ENCODE data around the gene CPLANE1.
"Not testable (repeated sequence)": the region's sequence is repeated elsewhere in the genome, so short reads cannot be mapped to it uniquely, and the experiment has no call there.

Gene CPLANE1

DNA sequence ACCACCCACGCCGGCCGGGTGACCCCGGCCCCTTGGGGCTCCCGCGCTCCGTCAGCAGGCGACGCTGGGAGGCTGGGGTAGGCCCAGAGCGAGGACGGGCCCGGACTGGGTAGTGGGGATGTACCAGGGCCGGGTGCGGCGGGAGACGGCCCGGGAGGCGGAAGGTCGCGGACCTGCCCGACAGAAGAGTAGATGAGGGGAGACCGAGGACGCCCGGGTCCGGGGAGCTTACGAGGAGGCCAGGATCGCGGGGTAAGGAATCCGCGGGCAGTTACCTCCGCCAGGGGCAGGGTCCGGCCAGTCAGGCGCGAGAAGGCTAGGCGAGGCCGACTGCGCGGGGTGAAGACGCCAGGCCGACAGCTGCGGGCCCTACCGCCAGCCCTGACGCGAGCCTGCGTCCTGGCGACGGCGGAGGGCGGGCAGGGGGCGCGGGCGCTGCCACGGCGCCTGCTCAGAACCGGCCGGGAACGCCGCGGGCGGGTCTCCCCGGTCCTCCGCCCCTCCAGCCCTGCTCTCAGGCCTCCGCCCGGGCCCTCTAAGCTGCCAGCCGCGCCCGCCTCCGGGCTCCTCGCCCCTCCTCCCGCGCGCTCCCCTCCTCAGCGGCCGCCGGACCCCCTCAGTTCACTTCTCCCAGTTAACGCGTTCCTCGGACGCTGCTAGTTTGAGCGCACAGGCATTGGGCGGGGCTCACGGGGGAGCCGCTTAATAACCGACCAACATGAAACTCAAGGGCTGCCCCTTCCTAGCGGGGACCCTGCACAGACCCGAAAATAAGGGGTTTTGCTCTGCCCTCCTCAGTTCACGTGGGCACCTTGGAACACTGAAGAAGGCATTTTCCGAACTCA, at the start of gene CPLANE1:
CPLANE1 (minus strand) TSS at position 407 of the 845 bp plus-strand sequence. CDS start 1,678 bp downstream, outside the sequence.
- DNase-seq, result peak; percentile 80

DNA sequence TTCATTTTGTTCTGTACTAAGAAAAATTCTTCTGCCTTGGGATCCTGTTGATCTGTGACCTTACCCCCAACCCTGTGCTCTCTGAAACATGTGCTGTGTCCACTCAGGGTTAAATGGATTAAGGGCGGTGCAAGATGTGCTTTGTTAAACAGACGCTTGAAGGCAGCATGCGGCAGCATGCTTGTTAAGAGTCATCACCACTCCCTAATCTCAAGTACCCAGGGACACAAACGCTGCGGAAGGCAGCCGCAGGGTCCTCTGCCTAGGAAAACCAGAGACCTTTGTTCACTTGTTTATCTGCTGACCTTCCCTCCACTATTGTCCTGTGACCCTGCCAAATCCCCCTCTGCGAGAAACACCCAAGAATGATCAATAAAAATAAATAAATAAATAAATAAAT, 47.1 kb upstream of the CPLANE1 start:
- DNase-seq, result not testable (repeated sequence)

DNA sequence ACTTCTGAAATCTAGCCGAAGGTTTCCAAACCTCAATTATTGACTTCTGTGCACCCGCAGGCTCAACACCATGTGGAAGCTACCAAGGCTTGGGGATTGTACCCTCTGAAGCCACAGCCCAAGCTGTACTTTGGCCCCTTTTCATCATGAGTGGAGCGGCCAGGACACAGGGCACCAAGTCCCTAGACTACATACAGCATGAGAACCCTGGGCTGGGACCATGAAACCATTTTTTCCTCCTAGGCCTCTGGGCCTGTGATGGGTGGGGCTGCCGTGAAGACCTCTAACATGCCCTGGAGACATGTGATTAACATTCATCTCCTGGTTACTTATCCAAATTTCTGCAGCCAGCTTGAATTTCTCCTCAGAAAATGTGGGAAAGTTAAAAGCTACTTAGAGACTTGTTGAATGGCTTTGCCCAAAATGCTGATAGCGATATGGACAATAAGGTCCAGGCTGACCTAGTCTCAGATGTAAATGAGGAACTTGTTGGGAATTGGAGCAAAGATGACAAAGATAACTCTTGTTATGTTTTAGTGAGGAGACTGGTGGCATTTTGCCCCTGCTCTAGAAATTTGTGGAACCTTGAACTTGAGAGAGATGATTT, 34.1 kb upstream of the CPLANE1 start:
- DNase-seq, result peak; percentile 2

DNA sequence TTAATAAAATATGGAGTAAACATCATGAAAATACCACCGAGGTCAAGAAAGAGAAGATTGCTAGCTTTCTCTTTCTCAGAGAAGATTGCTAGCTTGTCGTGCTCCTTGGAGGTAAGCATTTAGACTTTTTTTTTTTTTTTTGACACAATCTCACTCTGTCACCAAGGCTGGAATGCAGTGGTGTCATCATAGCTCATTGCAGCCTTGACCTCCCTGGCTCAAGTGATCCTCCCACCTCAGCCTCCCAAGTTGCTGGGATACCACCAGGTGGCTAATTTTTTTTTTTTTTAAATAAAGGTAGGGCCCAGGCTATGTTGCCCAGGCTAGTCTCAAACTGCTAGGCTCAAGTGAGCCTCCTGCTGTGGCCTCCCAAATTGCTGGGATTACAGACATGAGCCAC, 26.3 kb upstream of the CPLANE1 start:
- no peak for DNase-seq

DNA sequence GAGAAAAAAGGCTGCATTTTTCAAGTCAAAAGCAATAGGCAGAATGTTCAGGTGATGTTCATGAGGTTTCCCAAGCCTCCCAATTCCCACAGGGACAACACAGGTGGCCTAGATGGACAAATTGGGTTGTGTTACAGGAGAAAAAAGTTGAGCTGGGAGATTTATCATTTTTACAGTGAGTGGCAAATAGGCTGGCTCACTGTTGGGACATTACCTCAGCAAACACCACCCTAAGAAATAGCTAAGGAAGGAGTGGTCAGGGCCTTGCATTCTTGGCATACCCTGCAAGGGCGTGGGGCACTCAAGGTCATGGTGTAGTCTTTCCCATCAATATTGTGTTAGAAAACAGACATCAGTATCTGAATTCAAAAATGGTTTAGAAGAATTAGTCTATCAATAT, 23.3 kb upstream of the CPLANE1 start:
- no peak for DNase-seq

DNA sequence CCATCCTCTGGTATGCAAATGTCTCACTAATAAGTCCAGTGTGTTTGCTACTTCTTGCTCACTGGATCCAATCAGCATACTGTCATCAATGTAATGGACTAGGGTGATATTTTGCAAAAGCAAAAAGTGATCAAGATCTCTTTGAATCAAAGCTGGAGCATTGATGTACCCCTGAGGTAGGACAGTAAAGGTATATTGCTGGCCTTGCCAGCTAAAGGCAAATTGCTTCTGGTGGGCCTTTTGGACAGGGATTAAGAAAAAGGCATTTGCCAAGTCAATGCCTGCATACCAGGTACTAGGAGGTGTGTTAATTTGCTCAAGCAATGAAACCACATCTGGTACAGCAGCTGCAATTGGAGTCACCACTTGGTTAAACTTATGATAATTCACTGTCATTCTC, 18.9 kb upstream of the CPLANE1 start:
- DNase-seq, result not testable (repeated sequence)

DNA sequence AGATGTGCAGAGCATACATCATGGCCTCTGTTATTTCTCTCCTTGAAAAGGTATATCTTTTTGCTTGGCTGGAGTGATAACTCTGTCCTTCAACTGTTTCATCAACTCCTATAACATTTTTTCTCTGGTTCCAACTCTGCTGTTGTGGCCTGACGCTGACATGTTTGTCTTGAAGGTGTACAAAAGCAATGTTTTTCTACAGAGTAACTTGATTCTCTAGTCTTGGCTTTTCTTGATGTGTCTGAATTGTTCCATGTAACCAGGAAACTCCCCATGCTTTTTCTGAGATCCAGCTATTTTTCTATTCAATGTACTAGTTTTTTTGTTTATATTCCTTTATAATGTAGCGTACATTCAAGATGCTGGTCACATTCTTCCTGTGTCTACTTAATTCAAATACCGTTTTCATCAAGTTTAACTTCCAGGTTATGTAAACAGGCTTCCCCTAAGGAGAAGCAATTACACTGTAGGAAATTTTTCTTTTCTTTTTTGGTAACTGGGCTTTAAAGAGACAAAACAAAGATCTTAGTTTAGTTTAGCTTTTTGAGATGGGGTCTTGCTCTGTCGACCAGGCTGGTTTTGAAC, 6.7 kb upstream of the CPLANE1 start:
- DNase-seq, result no peak

DNA sequence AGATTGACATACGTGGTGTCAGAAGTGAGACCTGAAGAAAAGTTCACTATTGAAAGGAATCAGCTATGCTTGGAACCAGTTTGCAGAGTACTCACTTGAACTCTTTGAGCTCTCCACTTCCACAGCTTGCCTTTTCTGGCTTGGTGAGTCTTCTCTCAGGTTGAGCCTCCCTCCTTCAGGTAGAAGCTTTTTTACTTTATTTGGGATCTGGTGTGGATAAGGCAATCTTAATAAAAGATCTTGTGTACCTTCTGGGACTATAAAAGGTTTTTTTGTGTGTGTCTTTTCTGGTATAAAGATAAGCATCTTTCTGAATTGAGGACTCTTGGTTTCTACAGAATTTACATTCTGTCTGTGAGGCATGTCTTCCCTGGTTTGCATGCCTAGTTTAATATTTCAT, 5.4 kb upstream of the CPLANE1 start:
- DNase-seq, result no peak

DNA sequence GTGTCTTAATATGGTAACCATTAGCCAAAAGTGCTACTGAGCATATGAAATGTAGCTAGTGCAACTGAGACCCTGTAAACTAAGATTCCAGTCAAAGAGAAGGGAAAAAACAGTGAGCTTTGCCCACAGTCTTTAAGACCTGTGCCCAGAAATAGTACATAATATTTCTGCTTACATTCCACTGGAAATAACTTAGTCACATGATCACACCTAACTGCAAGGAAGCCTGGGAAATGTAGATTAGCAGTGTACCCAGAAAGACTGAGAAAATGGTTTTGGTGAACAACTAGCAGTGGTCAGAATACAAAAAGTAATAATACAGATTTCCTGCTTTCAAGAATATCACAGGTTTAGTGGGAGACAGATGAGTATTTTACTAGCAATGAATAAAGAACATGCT, 2.5 kb upstream of the CPLANE1 start:
- DNase-seq, result no peak

DNA sequence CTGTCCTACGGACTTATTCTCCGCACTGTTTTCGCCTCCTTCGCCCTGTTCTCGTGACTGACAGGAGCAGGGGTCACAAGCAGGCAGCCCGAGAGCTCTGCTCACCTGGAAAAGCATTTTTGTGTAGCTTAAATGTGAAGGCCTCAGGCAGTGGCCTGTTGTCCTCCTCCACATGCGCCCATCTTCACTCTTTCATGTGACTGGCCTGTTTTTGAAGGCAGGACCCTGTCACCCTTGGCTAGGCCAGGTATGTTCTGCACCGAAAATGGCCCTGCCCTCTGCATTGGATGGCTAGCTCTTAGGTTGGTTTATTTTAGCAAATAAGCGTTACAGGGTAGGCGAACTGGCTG, 614 bp upstream of the CPLANE1 start:
- DNase-seq, result peak; percentile 37

DNA sequence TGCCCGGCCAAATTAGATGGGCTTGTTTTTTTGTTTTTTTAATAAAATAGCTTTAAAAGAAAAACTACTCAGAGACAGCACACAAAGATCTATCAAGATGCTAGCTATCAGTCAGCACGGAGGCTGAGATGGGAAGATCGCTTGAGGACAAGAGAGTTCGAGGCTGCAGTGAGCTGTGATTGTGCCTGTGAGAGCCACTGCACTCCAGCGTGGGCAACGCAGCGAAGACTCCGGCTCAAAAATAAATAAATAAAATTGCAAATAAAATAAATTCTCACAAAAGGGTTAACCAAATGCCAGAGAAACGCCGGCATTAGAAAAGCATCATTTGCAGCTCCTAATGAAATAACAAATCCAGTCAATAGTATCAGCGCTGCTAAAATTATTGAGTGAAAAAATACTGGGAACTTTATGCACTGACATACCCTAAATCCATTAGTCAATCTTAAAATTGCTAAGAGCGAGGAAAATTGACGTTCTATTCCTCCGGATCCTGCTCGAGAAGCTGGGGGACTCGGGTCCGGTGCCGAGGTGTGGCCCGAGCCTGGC, 681 bp downstream of the CPLANE1 start:
- peak; percentile 35 for DNase-seq

DNA sequence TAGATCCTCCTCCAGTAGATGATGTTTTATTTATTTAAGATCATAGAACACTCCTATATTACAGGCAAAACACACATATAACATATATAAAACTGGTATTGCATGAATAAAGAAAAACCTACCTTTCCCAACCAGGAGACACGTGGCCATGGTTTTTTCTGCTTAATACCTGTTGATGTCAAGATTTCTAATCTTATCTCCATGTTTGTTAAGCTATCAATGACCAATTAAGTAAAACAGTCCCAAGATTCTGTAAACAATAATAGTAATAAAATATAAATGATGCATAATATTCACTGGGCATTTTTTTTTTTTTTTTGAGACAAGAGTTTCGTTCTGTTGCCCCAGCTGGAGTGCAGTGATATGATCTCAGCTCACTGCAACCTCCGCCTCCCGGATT, 1.7 kb downstream of the CPLANE1 start:
- DNase-seq, result no peak

DNA sequence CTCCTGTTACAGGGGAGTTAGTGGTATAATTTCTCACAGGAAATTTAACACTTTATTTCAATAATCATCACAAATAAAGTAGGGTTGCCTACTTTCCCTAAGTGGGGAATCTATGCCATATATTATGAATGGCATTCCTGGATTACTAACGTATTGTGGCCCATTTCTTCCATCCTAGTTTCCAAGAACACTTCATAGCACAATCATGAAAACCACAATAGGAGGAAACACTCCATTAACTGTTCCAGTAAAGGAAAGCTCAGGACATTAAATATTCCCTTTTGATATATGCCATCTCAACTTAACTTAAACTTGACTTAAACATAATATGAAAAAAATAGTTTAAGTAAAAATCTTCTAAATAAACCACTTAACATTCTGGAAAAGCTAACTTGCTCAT, 2.1 kb downstream of the CPLANE1 start:
- DNase-seq, result no peak

DNA sequence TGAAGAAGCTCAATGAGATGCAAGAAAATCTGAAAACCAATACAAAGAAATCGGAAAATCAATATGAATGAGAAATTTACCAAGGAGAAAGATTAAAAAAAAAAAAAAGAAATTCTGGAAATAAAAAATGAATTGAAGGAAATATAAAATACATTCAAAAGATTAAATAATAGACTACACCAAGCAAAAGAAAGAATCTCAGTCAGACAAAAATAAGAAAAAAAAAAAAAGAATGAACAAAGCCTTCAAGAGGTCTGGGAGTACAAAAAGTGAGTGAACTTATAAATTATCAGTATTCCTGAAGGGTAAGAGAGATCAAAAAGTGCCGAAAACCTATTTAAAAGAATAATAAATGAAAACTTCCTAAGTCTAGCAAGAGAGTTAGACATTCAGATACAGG, 14.9 kb downstream of the CPLANE1 start:
- DNase-seq, result no peak

DNA sequence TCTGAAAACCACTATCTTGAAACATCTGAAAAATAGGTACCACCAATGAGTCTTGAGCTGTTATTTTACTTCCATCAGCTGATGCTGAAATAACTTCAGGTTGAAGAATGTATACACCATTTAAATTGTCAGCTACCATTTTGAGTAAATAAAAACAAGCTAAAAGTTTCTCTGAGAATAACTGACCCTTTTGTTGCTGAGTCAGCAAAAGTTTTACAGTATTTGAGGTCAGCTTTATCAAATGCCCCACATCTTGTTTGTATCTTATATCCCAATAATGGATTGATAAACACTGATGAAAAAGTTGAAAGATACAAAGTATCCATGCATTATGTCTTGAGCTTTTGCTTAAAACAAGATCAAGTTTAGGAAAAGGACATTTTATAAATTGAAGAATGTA, 22.8 kb downstream of the CPLANE1 start:
- DNase-seq, result no peak

DNA sequence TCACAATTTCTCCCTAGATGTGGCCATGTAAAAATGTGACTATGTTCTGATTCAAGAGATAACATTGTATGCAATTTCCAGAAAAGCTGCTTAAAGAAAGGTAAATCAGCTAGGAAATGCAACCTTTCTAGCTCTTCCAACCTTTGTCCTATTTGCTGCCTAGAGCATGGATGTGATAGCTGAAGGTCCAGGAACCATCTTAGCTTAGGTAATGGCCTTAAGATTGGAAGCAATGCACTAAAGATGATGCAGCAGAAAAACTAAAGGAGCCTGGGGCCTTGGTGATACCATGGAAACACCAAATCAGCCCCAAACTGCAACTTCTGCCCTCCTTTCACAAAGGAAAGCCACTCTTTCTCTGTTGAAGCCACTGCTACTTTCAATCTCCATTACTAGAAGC, 27.0 kb downstream of the CPLANE1 start:
- DNase-seq, result no peak

DNA sequence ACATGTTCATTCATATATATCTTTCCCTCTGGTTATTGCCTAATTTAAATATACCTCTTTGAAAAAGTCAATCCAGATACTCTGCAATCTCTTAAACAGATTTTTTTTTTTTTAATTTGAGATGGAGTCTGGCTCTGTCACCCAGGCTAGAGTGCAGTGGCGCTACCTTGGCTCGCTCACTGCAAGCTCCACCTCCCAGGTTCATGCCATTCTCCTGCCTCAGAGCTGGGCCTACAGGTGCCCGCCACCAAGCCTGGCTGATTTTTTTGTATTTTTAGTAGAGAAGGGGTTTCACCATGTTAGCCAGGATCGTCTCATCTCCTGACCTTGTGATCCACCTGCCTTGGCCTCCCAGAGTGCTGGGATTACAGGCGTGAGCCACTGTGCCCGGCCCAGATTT, 28.8 kb downstream of the CPLANE1 start:
- DNase-seq, result not testable (repeated sequence)

DNA sequence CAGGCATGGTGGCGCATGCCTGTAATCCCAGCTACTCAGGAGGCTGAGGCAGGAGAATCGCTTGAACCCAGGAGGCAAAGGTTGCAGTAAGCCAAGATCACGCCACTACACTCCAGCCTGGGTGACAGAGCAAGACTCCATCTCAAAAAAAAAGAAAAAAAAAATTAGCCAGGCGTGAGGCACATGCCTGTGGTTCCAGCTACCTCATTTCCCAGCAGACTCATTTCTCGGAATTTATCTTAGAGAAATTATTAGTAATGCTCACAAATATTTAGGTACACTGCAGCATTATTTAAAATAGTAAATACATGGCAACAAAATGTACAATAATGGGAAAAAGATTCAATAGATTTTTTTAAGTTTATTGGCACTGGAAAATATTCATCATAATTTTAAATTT, 29.8 kb downstream of the CPLANE1 start:
- not testable (repeated sequence) for DNase-seq

DNA sequence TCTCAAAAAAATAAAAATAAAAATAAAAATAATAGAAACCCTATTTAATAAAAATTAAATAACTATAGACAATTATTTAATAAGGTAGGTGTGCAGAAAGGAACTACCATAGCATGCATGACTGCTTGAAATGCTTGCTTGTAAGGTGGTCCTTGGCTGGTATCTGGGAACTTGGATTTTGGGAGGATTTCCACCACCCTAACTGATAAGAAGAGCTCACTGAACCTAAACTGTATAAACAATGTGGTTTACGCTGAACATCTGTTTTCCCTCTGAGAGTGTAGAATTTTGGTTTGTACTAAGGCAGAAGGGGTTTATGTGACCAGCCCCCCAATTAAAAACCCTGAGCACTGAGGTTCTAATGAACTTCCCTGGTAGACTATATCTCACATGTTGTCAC, 31.2 kb downstream of the CPLANE1 start:
- DNase-seq, result no peak

DNA sequence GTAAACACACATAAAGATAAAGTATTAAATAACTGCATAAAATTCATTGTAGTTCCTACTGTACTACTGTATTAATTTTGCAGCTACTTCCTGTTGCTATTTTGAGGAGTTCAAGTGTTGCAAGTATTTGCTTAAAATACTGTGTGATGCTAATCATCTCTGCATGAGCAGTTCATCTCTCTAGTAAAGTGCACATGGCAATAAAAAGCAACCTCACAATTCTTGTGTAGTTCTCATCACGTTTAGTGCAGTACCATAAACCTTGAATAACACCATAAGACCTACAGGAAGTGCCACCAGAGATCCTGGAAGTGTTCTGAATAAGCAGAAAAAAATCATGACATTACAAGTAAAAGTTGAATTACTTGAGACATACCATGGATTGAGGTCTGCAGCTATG, 34.6 kb downstream of the CPLANE1 start:
- peak; percentile 45 for DNase-seq

DNA sequence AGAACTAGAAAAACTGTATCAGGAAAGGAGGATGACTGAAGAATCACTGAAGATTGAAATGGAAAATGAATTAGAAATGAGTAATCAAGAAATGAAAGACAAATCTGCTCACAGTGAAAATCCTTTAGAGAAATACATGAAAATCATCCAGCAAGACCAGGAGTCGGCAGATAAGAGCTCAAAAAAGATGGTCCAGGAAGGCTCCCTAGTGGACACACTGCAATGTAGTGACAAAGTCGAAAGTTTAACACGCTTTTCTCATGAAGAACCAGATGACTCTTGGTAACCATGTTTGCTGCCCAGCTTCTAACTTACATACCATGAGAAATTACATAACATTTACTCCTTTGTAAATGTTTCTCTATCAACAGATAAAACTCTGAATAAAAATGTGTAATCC, 37.1 kb downstream of the CPLANE1 start:
- no peak for DNase-seq

DNA sequence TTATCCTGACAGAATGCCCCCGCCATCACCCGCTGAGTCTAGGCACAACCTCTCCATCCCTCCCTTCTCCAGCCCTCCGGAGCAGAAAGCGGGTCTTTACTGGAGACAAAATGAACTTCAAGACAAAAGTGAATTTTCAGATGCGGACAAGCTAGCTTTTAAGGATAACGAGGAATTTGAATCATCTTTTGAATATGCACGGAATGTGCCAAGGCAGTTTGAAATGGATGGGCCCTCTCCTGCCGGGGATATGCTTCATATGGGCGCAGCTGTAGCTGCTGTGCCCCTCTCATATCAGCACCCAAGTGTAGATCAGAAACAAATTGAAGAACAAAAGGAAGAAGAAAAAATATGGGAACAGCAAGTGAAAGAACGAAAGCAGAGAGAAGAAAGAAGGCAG, 37.5 kb downstream of the CPLANE1 start:
- DNase-seq, result no peak

DNA sequence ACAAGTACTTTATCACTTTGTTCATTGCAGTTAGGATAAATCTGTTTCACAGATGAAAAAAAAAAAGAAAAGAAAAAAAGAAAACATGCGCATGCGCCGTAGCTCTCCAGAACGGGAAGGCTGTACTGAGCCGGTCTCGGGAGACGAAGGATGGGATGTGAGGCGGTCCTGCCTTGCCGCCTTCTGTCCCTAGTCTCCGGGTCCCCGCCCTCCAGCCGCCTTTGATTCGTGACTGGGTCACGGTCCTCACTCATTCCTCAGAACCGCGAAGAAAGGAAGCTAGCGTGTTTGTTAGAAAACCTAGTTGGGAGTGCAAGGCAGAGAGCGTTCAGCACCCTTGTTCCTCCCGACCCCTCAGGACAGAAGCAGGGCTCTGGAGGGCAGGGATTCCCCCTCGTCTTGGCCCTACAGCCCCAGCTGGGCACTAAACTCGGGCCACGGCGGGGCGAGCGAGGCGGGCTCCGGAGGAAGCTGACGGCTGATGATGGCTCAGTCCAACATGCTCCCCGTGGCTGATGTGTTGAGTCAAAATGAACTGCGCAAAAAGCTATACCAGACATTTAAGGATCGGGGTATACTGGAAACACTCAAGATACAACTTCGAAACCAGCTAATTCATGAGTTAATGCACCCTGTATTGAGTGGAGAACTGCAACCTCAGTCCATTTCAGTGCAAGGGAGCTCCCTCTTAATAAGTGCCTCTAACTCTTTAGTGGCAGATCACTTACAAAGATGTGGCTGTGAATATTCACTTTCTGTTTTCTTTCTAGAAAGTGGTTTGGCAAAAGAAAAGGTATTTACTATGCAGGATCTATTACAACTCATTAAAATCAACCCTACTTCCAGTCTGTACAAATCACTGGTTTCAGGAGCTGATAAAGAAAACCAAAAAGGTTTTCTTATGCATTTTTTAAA, 40.0 kb downstream of the CPLANE1 start:
- DNase-seq, result no peak

Measured in DMS53 (cell line).